CD4-positive, alpha-beta T cell treated with Interleukin-6 at 100 ng/mL for 8 hours (primary cell): Measurements from ENCODE around the gene CFAP70.

Source experiments
- DNase-seq: peaks from one replicate; pipeline ENCODE4 v3.0.0-alpha.2; 2020; ENCODE audit warnings: mixed read lengths, low spot score

CFAP70 gene

GRCh38 chr10:73215749-73216148, 142.9 kb downstream of the CFAP70 start:
- no peak for DNase-seq

- no peak for DNase-seq
These were observed 147.4 kb downstream of the CFAP70 start for GRCh38 chr10:73211106-73211811.

GRCh38 chr10:73210395-73211105, 148.1 kb downstream of the CFAP70 start:
- no peak for DNase-seq

- no peak for DNase-seq
These were observed 149.0 kb downstream of the CFAP70 start for GRCh38 chr10:73209705-73210104.

GRCh38 chr10:73207883-73208282, 150.8 kb downstream of the CFAP70 start:
- DNase-seq = no peak

- DNase-seq = no peak
These were observed 152.3 kb downstream of the CFAP70 start for GRCh38 chr10:73206385-73206784.

GRCh38 chr10:73205890-73206289, 152.8 kb downstream of the CFAP70 start:
- DNase-seq = no peak

- no peak for DNase-seq
These were observed 153.6 kb downstream of the CFAP70 start for GRCh38 chr10:73205081-73205480.
